ENCODE results near the gene ADAM22. TPM values are rescaled to one million over a fixed set of nuclear protein-coding genes. Genes with fewer than 3 reads are reported as not detected.

Gene ADAM22
- total RNA-seq, 1 donor from 2014 or later: 1.9 TPM

DNA sequence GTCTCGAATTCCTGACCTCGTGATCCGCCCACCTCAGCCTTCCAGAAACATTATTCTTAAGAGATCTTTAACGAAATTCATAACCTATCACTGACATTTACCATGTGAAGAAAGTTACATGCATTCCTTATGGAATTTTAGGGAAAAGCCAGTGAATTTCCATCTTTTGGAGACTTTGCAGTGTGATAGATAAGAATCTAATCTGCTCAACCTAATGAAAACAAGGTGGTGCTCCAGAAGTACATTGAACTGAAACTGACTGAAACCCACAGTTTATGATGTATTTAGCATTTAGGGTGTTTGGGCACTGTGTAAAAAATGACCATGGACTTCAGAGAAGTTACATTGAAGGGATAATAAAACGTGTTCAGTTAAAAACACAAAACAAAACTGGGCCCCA, 242.1 kb downstream of the ADAM22 start:
- no peaks in the 10 kb centered on the region for H3K9me3 ChIP-seq (replicated peaks)
- H3K27me3 ChIP-seq (ENCODE audit: low read depth): no peaks in the 10 kb centered on the region
- H3K27ac ChIP-seq (replicated peaks): no peak overlapping the region
- intact Hi-C loops (cut with micrococcal nuclease): no loop called here
- TF ChIP-seq, protein P1, sequence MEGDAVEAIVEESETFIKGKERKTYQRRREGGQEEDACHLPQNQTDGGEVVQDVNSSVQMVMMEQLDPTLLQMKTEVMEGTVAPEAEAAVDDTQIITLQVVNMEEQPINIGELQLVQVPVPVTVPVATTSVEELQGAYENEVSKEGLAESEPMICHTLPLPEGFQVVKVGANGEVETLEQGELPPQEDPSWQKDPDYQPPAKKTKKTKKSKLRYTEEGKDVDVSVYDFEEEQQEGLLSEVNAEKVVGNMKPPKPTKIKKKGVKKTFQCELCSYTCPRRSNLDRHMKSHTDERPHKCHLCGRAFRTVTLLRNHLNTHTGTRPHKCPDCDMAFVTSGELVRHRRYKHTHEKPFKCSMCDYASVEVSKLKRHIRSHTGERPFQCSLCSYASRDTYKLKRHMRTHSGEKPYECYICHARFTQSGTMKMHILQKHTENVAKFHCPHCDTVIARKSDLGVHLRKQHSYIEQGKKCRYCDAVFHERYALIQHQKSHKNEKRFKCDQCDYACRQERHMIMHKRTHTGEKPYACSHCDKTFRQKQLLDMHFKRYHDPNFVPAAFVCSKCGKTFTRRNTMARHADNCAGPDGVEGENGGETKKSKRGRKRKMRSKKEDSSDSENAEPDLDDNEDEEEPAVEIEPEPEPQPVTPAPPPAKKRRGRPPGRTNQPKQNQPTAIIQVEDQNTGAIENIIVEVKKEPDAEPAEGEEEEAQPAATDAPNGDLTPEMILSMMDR (IDR thresholded peaks at IDR 0.05; ENCODE audit: borderline replicate concordance): no peak
- DNase-seq: no peak
- no peaks in the 10 kb centered on the region for H3K4me1 ChIP-seq
- no peak overlapping the region for H3K4me3 ChIP-seq
- H3K36me3 ChIP-seq: no peaks in the 10 kb centered on the region

DNA sequence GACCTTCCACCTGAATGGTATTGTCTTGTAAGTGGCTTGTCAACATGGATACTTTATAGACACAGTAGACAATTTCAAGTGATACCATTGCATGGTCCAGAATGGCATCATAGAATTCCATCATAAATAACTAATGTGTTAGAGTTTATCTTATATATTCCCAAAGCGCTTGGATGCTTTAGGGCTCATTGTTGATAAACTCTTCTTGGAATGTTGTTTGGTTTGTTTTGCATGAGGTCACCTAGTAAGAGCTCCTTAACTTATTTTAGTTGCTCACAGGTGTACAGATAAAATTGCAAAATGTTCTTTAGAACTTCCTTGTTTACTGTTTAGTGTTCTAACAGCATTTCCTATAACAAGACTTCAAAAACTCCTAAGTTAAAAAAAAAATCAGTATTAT, 249.0 kb downstream of the ADAM22 start:
- Histone ChIP-seq H3K36me3 (no peaks in the 10 kb centered on the region), H3K27me3 (ENCODE audit: low read depth) (no peaks in the 10 kb centered on the region), H3K9me3 (replicated peaks) (no peaks in the 10 kb centered on the region), H3K27ac (replicated peaks) (no peak overlapping the region), H3K4me3 (no peak overlapping the region), H3K4me1 (no peaks in the 10 kb centered on the region)
- no peak for DNase-seq
- intact Hi-C loops (cut with micrococcal nuclease): no loop called here
- TF ChIP-seq, protein P1 (IDR thresholded peaks at IDR 0.05; ENCODE audit: borderline replicate concordance): no peak

DNA sequence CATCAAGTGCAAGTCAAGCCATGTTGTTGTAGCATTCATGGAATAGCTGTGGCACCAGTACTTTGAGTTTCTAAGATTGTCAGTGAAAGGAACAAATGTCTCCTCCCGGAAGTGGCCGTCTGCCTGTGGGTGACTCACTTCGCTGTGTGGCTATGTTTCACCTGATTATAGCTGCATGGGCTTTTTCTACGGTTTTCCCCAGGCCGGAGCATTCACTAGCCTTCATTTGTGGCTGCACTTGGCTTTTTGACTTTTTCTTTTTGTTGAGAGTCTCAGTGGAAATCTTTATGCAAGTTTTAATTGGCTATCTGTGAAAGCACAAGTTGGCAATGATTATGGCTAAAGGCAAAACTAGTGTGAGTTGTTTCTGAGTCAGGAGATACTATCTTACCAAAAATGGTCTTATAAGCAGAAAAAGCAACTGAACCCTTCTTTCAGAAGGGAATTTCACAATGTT, 250.8 kb downstream of the ADAM22 start:
- TF ChIP-seq, protein P1 (IDR thresholded peaks at IDR 0.05; ENCODE audit: borderline replicate concordance): no peak
- H3K27me3 ChIP-seq (ENCODE audit: low read depth): no peaks in the 10 kb centered on the region
- no peaks in the 10 kb centered on the region for H3K36me3 ChIP-seq
- intact Hi-C loops (cut with micrococcal nuclease): no loop called here
- H3K9me3 ChIP-seq (replicated peaks): no peaks in the 10 kb centered on the region
- DNase-seq: no peak
- H3K4me3 ChIP-seq: no peak overlapping the region
- H3K27ac ChIP-seq (replicated peaks): no peak overlapping the region
- H3K4me1 ChIP-seq: no peaks in the 10 kb centered on the region

DNA sequence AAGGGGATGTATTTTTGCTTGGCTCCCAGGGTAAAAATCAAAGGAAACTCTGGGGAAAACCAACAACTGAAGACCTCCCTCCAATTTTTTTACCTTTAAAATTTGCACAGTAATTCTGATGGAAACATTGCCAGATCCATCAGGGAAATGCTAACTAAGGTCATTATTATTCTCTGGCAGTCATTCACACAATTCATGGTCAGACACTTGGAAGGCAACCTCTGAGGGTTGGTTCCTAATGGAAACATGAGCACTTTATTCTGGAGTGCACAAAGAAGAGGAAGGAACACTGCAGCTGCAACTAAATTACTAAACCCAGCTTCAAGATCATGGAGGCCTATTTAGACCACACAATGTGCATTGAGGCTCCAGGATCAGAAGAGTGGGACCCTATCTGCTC, 251.6 kb downstream of the ADAM22 start:
- Histone ChIP-seq H3K9me3 (replicated peaks) (no peaks in the 10 kb centered on the region), H3K4me3 (no peak overlapping the region)

DNA sequence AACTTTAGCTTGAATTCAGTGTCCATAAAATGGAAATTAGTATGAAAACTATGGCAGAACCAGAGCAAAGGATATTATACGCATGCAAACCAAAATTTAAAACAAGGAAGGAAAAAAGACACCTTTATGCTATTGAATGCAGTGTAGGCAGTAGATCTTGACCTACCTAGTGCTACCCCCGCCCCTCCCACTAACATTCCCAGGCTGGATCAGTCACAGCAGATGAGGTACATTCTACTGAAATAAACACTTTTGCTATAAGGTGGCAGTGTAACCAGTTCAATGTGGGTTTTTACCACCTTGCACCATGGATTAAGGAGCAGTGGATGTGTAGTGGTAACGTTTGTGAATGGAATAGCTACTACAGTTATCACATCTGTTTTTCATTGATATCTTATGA, 257.9 kb downstream of the ADAM22 start:
- Histone ChIP-seq H3K9me3 (replicated peaks) (no peaks in the 10 kb centered on the region), H3K27ac (replicated peaks) (no peak overlapping the region), H3K27me3 (ENCODE audit: low read depth) (no peaks in the 10 kb centered on the region), H3K4me1 (no peaks in the 10 kb centered on the region), H3K4me3 (no peak overlapping the region), H3K36me3 (no peaks in the 10 kb centered on the region)
- no peak for DNase-seq
- TF ChIP-seq, protein P1 (IDR thresholded peaks at IDR 0.05; ENCODE audit: borderline replicate concordance): no peak
- intact Hi-C loops (cut with micrococcal nuclease): no loop called here

More for the DNA sequence above, 251.6 kb downstream of the ADAM22 start:
- no peaks in the 10 kb centered on the region for H3K27me3 ChIP-seq (ENCODE audit: low read depth)
- no peaks in the 10 kb centered on the region for H3K4me1 ChIP-seq
- intact Hi-C loops (cut with micrococcal nuclease): no loop called here
- no peaks in the 10 kb centered on the region for H3K36me3 ChIP-seq
- TF ChIP-seq, protein P1 (IDR thresholded peaks at IDR 0.05; ENCODE audit: borderline replicate concordance): no peak
- H3K27ac ChIP-seq (replicated peaks): no peak overlapping the region
- no peak for DNase-seq

DNA sequence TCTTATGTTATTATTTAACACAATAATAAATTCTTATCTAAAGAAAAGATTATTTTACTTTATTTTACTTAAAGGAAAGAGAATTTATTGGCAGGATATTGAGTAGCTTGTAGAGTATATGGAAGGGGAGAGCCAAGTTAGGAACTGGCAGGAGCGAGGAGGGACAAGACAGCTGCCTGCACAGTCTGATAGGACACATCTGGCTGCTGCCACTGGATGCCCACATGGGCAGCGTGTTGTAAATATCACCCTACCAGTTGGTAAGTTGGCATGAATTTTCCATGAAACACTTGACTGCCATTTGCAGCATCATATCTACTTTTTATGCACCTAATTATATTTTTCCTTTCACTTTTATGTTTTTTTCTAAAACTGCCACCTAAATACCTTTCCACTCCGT, 266.2 kb downstream of the ADAM22 start:
- peaks cover 37% of the 10 kb centered on the region for H3K36me3 ChIP-seq

More for the DNA sequence above, 266.2 kb downstream of the ADAM22 start:
- Histone ChIP-seq H3K9me3 (replicated peaks) (no peaks in the 10 kb centered on the region), H3K4me3 (no peak overlapping the region), H3K27ac (replicated peaks) (no peak overlapping the region), H3K27me3 (ENCODE audit: low read depth) (no peaks in the 10 kb centered on the region), H3K4me1 (no peaks in the 10 kb centered on the region)
- no peak for DNase-seq
- intact Hi-C loops (cut with micrococcal nuclease): no loop called here
- TF ChIP-seq, protein P1 (IDR thresholded peaks at IDR 0.05; ENCODE audit: borderline replicate concordance): no peak

Measured in left ventricle myocardium inferior (tissue), 1 donor.